Measurements from ENCODE around the gene PPIP5K2. TPM values are rescaled to one million over a fixed set of nuclear protein-coding genes. Genes with fewer than 3 reads are reported as not detected.
A peak's percentile ranks its signal among the peaks of the same experiment; 100 is the strongest.

PPIP5K2 gene
- total and polyA plus RNA-seq, 2 of the 8 experiments (the other 6 are each of a cell fraction or from before 2014, with no cell fraction given) = 14.8 to 46.6 TPM

DNA sequence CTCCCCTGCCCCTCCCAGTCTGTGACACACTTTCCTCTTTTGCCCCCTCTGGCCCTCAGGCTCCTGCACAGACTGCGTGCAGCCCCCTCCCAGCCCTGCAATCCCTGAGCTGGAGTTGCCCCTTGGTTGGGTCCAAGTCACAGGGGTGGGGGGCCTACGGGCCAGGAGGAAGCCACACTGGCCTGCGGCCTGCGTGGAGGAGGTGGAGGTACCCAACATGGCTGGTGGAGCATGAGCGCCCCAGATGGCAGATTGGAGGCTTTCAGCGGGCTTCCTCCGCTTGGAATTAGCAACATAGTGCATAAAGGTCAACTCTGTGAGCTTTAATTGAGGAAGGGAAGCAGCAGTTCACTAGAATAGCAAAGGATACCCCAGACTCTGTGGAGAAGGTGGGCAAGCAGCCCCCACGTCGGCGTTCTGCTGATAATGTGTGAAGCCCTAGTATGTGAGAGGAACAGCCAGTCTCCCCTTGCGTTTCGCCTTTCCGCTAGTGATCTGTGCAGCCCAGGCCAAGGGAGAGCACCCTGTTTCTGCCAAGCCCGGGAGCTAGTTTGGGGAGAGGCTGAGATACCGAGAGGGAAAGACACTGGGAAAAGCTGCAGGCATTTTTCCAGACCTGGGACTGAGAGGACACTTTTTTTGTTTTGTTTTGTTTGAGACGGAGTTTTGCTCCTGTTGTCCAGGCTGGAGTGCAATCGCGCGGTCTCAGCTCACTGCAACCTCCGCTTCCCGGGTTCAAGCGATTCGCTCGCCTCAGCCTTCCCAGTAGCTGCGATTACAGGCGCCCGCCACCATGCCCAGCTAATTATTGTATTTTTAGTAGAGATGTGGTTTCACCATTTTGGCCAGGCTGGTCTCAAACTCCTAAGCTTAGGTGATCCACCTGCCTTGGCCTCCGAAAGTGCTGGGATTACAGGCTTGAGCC, 103.2 kb downstream of the PPIP5K2 start:
- no peaks in the 10 kb centered on the region for H4K20me1 ChIP-seq (replicated peaks in 1 of 2; ENCODE audit: control insufficient read depth in 1 of 2, insufficient read depth in 2 of 2, low read length in 2 of 2)
- no peak overlapping the region; the same call in 1 of the 2 replicates for H2BK5ac ChIP-seq (ENCODE audit: low read depth, low read length)
- no peak overlapping the region for H3K18ac ChIP-seq (ENCODE audit: extremely low read depth, low read length)
- no peak overlapping the region for H4K91ac ChIP-seq (replicated peaks; ENCODE audit: insufficient read length, low read length)
- H3K79me1 ChIP-seq (ENCODE audit: low read depth, low read length) = no peaks in the 10 kb centered on the region
- H3K23me2 ChIP-seq (ENCODE audit: low read depth, low read length) = no peaks in the 10 kb centered on the region
- DNase-seq (ENCODE audit: low read depth in 1 of 2, low spot score in 2 of 2) = peak; percentile 7 to 52
- peak overlapping the region; percentile 22 for H2BK120ac ChIP-seq (replicated peaks; ENCODE audit: low read depth, low read length)
- H3K27me3 ChIP-seq (replicated peaks in 1 of 4; ENCODE audit: control insufficient read depth in 3 of 4, extremely low read depth in 1 of 4, insufficient read depth in 3 of 4, low read length in 3 of 4) = no peaks in the 10 kb centered on the region
- no peak overlapping the region for H3K4me3 ChIP-seq (ENCODE audit: extremely low read depth in 1 of 4, insufficient read depth in 2 of 4, low read depth in 3 of 4, low read length in 4 of 4)
- no peak overlapping the region for H2AK5ac ChIP-seq (ENCODE audit: low read depth, low read length)
- H2BK15ac ChIP-seq (ENCODE audit: low read length) = peak overlapping the region; percentile 100; the same call in 1 of the 2 replicates
- POLR2A ChIA-PET (ENCODE audit: partially characterized antibody) = interaction anchor here (0.7 to 1.3 kb wide), 2 partner anchors 12 to 104 kb away, joined by 3 to 4 read pairs; partner anchors contain the start of gene GIN1
- peak overlapping the region; percentile 91; the same call in 1 of the 2 replicates for H2AFZ ChIP-seq (ENCODE audit: low read length)
- no peak overlapping the region for H3K9ac ChIP-seq (replicated peaks in 1 of 4; ENCODE audit: extremely low read depth in 1 of 4, low read depth in 3 of 4, low read length in 3 of 4)
- H3K4ac ChIP-seq (replicated peaks; ENCODE audit: insufficient read length, low read depth, low read length) = no peak overlapping the region
- H2BK12ac ChIP-seq (ENCODE audit: low read depth, low read length) = 0 out of 2 replicates have a peak overlapping the region, but pooled peaks have one; percentile 27
- CTCF ChIA-PET (ENCODE audit: partially characterized antibody) = interaction anchor here (0.5 to 4.2 kb wide), 41 partner anchors 9 to 662 kb away, joined by 3 to 71 read pairs (median 4); partner anchors contain the start of genes GIN1, MACIR and PPIP5K2
- no peak overlapping the region for H3K14ac ChIP-seq (ENCODE audit: insufficient read length)
- 91% methylated on average over 28 of the region's 28 CpGs; no CpG with 5 or more reads in 1 of the 2 experiments for WGBS, 2 experiments (ENCODE audit: extremely low coverage in 1 of 2, insufficient coverage in 1 of 2, insufficient read length in 1 of 2, insufficient replicate concordance in 2 of 2, low coverage in 1 of 2, low lambda C conversion rate in 2 of 2, missing lambda C conversion rate in 1 of 2)
- H2BK20ac ChIP-seq (ENCODE audit: low read length) = no peak overlapping the region
- no peaks in the 10 kb centered on the region for H3K9me3 ChIP-seq (ENCODE audit: insufficient read depth in 2 of 2, low read depth in 1 of 2, low read length in 1 of 2)
- H3K4me2 ChIP-seq (ENCODE audit: insufficient read depth in 1 of 2, low read depth in 2 of 2, low read length in 2 of 2) = no peak overlapping the region; a peak in 1 of 4 replicates
- H3K27ac ChIP-seq (ENCODE audit: low read depth, low read length) = no peak overlapping the region
- H3K56ac ChIP-seq (replicated peaks; ENCODE audit: insufficient read length, low read depth, low read length) = no peak overlapping the region
- no peak overlapping the region for H3K23ac ChIP-seq (ENCODE audit: insufficient read length)
- H4K5ac ChIP-seq (ENCODE audit: insufficient read length, low read depth, low read length) = no peak overlapping the region
- no peak for FAIRE-seq
- H3K36me3 ChIP-seq (ENCODE audit: control insufficient read depth in 2 of 4, insufficient read depth in 4 of 4, low read length in 3 of 4) = no peaks in the 10 kb centered on the region
- no peaks in the 10 kb centered on the region for H3K79me2 ChIP-seq (ENCODE audit: control insufficient read depth in 1 of 2, insufficient read depth in 2 of 2, low read length in 2 of 2)
- peaks cover 0 to 4% (median 3%) of the 10 kb centered on the region in 4 experiments; a peak in 5 of 7 replicates for H3K4me1 ChIP-seq (replicated peaks in 1 of 4; ENCODE audit: control insufficient read depth in 3 of 4, insufficient read depth in 4 of 4, low read length in 3 of 4)
- no peak overlapping the region; the same call in 1 of the 2 replicates for H4K8ac ChIP-seq (ENCODE audit: extremely low read depth, insufficient read depth, low read length)
- TF ChIP-seq SIN3A (conservative IDR thresholded peaks at IDR 0.05 in 1 of 2, IDR thresholded peaks at IDR 0.05 in 1 of 2; ENCODE audit: low read depth in 1 of 2, low read length in 2 of 2) = no peak
- TF ChIP-seq RXRA (IDR thresholded peaks at IDR 0.05; ENCODE audit: insufficient read depth, low read depth, low read length) = no peak
- no peak for TF ChIP-seq POU5F1 (IDR thresholded peaks at IDR 0.05; ENCODE audit: low read depth, low read length)
- peak; percentile 41; the same call in 1 of the 2 replicates for TF ChIP-seq YY1 (IDR thresholded peaks at IDR 0.05; ENCODE audit: low read depth, low read length)
- TF ChIP-seq, protein P1, sequence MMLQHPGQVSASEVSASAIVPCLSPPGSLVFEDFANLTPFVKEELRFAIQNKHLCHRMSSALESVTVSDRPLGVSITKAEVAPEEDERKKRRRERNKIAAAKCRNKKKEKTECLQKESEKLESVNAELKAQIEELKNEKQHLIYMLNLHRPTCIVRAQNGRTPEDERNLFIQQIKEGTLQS (IDR thresholded peaks at IDR 0.05; ENCODE audit: insufficient read depth, low read depth, low read length) = no peak
- TF ChIP-seq HDAC2 (IDR thresholded peaks at IDR 0.05; ENCODE audit: borderline replicate concordance in 1 of 2, low read depth in 2 of 2, low read length in 2 of 2) = no peak
- TF ChIP-seq, protein P2, sequence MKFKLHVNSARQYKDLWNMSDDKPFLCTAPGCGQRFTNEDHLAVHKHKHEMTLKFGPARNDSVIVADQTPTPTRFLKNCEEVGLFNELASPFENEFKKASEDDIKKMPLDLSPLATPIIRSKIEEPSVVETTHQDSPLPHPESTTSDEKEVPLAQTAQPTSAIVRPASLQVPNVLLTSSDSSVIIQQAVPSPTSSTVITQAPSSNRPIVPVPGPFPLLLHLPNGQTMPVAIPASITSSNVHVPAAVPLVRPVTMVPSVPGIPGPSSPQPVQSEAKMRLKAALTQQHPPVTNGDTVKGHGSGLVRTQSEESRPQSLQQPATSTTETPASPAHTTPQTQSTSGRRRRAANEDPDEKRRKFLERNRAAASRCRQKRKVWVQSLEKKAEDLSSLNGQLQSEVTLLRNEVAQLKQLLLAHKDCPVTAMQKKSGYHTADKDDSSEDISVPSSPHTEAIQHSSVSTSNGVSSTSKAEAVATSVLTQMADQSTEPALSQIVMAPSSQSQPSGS (IDR thresholded peaks at IDR 0.05; ENCODE audit: low read length) = no peak

Measured in H1 (cell line).